ENCODE measurements around the gene DEFB118.
"Not testable (repeated sequence)": the region's sequence is repeated elsewhere in the genome, so short reads cannot be mapped to it uniquely, and the experiment has no call there.

Gene DEFB118, protein sequence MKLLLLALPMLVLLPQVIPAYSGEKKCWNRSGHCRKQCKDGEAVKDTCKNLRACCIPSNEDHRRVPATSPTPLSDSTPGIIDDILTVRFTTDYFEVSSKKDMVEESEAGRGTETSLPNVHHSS

GRCh38 chr20:31368301-31368700, at the start of gene DEFB118:
DEFB118 (plus strand) TSS chr20:31368601; CDS start chr20:31368651, 50 bp downstream.
- no peak for DNase-seq (ENCODE audit: low spot score)

GRCh38 chr20:31322504-31322903, 45.9 kb upstream of the DEFB118 start:
- DNase-seq (ENCODE audit: low spot score): no peak

DNA sequence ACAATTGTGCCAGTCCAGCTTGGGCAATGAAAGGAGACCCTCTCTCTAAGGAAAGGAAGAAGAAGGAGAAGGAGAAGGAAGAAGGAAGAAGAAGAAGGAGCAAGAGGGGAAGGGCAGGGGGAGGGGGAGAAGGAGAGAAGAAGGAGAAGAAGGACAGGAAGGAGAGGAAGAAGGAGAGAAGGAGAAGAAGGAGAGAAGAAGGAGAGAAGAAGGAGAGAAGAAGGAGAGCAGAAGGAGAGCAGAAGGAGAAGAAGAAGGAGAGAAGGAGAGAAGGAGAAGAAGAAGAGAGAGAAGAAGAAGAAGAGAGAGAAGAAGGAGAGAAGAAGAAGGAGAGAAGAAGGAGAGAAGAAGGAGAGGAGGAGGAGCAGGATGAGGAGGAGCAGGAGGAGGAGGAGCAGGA, 37.5 kb upstream of the DEFB118 start:
- no peak for DNase-seq (ENCODE audit: low spot score)

DNA sequence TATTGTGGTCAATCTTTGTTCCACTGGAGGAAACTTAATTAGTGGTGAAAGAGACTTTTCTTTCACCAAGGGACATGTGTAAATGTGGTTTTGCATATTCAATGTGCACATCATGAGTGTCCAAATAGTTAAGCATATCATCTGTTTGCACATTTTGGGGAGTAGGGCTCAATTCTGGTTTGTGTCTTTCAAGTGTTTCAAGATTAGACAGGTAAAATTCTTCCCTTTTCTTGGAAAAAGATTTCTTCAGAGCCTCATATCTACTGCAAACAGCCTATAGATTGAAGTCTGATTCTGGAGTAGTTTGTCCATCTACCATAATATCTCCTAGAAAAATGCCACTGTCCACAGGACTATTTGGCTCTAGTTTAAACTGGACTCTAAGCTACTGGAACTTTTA, 26.9 kb upstream of the DEFB118 start:
- DNase-seq (ENCODE audit: low spot score): no peak

GRCh38 chr20:31355981-31356380, 12.4 kb upstream of the DEFB118 start:
- no peak for DNase-seq (ENCODE audit: low spot score)

DNA sequence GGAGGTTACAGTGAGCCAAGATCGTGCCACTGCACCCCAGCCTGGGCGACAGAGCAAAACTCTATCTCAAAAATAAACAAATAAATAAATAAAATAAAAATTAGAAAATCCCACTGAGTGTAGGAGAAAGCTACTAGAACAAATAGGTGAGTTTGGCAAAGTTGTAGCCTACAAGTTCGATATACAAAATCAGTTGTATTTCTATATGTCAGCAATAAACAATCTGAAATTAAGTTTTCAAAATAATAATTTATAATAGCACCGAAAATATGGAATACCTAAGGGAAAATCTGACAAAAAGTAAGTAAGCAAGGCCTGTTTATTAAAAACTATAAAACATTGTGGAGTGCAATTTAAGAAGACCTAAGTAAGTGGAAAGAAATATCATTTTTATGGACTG, 5.1 kb upstream of the DEFB118 start:
- DNase-seq (ENCODE audit: low spot score): no peak

GRCh38 chr20:31364272-31364671, 4.1 kb upstream of the DEFB118 start:
- not testable (repeated sequence) for DNase-seq (ENCODE audit: low spot score)

DNA sequence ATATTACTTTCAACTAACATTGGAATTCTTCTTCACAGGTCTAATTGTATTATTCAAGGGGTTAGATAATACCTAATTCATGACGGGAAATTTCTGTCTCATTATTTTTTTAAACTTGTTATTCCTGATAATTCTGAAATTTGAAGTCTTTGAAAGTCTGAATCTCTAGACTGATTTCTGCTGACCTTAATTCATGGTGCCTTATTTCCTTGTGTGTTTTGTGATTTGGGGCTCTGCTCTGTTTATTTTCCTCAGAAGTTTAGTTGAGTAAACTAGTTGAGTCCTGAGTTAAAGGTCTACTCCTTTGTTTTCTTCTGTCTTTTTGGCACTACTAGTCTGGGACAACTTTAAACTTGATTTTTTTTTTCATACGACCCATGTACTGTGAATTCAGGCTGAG, 5.9 kb downstream of the DEFB118 start:
- DNase-seq (ENCODE audit: low spot score): no peak

- no peak for DNase-seq (ENCODE audit: low spot score)
These were observed 22.1 kb downstream of the DEFB118 start, which contains the start of gene DEFB119 for GRCh38 chr20:31390490-31390889. DEFB119 (minus strand) TSS chr20:31390590; CDS start chr20:31390483, 107 bp downstream.

DNA sequence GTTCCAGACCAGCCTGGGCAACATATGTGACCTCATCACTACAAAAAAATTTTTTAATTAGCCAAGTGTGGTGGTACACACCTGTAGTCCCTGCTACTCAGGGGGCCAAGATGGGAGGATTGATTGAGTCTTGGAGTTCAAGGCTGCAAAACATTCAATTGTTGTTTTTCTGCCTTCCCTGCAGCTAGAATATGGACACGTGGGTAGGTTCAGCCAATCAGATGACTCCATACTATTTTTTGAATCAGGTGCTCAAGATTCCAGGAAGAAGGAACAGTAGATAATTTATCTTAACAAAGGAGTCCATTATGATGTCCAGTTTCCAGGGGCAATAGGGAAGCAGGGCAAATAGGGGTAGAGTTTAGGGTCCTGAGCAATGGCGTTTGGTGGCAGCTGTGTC, 24.4 kb downstream of the DEFB118 start:
- DNase-seq (ENCODE audit: low spot score): no peak

GRCh38 chr20:31394900-31395299, 26.5 kb downstream of the DEFB118 start:
- no peak for DNase-seq (ENCODE audit: low spot score)

GRCh38 chr20:31403886-31404285, 35.5 kb downstream of the DEFB118 start:
- DNase-seq (ENCODE audit: low spot score): no peak

DNA sequence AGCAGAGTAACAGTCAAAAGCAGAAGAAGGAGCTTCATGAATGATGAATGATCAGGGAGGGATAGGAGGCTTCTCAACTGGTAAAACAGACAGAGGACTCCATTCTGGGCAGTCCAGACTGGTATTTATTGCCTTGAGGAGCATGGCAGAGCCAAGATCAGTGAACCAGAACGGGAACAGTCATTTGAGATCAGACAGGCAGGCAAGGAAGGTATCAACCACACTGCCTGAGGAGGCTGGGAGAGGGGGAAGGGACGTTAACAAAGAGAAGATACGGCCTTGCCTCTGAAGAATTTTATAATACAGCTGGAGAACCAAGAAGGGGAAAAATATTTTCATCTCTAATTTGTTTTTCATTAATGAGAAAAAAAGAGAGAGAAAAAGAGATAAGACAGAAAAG, 37.7 kb downstream of the DEFB118 start, which contains the start of gene DEFB121:
Gene DEFB121 (minus strand): TSS at position 101 of the 400 bp plus-strand sequence. CDS start 63 bp downstream, at position 38.
- no peak for DNase-seq (ENCODE audit: low spot score)

DNA sequence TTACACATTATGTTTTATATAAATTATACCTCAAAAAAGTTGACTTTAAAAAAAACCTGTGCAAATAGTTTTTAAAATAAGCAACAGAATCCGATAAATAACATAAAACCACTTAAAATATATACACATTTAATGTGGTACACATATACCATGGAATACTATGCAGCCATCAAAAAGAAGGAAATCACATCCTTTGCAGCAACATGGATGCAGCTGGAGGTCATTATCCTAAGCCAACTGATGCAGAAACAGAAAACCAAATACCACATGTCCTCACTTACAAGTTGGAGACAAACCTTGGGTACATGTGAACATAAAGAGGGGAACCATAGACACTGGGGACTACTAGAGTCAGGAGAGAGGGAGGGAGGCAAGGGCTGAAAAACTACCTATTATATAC, 41.6 kb downstream of the DEFB118 start:
- no peak for DNase-seq (ENCODE audit: low spot score)

DNA sequence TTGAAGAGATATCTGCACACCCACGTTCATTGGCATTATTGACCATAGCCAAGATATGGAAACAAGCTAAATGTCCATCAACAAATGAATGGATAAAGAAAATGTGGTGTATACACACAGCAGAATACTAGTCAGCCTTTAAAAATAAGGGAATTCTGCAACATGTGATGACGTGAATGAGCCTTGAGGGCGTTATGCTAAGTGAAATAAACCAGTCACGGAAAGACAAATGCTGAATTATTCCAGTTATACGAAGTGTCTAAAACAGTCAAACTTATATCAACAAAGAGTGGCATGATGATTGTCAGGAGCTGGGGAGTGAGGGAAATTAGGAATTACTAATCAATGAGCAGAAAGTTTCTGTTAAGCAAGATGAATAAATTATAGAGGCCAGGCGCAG, 46.0 kb downstream of the DEFB118 start:
- DNase-seq (ENCODE audit: low spot score): no peak

DNA sequence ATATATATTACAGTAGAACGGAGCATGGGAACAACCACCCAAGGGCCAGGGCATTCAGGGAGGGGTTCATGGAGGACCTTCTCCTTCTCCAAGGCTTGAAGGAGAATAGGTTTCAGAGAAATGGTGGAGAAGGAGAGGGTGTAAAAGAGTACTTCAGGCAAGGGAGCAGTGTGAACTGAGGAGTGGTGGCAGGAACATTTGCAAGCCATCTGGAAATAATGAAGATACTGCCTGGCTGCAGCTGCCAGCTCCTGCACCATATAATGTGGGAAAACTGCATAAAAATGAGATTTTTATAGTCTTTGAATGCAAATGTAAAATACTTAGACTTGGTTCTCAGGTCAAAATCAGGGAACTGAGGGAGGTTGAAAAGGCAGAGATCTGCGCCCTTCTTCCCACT, 47.3 kb downstream of the DEFB118 start:
- no peak for DNase-seq (ENCODE audit: low spot score)

DNA sequence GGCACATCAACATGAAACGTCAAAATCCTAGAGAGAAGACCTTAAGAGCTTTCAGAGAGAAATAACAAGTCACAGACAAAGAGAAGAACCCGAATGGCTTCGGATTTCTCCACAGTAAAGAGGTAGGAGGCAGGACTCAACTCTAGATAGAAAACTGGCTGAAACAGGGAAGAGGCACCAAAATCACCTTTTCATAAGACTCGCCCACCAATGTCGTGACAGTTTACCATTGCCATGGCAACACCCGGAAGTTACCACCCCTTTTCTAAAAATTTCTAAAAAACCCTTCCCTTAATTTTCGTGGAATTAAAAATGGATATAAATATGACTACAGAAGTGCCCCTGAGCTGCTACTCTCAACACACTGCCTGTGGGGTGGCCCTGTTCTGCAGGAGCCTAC, 49.9 kb downstream of the DEFB118 start:
- DNase-seq (ENCODE audit: low spot score): no peak
